ENCODE data around the gene PPP1R12C. TPM values are rescaled to one million over a fixed set of nuclear protein-coding genes. Genes with fewer than 3 reads are reported as not detected.

The PPP1R12C gene
- total RNA-seq, 1 experiment from 2014 or later = 92.3 TPM

- no peak for TF ChIP-seq ZSCAN18 (CRISPR knock-in tag; IDR thresholded peaks at IDR 0.05)
These were observed 75.1 kb downstream of the PPP1R12C start (continued) for GRCh38 chr19:55042344-55042678.

- Mint-ChIP-seq H3K27ac (no peak overlapping the region; the same call in 1 of the 2 replicates), H3K4me1 (peaks cover 3% of the 10 kb centered on the region; the same call in 1 of the 2 replicates), H3K4me3 (no peak overlapping the region), H3K36me3 (peaks cover 33% of the 10 kb centered on the region), H3K9me3 (no peaks in the 10 kb centered on the region), H3K27me3 (ENCODE audit: low read depth) (no peaks in the 10 kb centered on the region)
- TF ChIP-seq ZBTB21 (CRISPR knock-in tag; IDR thresholded peaks at IDR 0.05; ENCODE audit: borderline replicate concordance) (no peak), CREB1 (CRISPR knock-in tag; IDR thresholded peaks at IDR 0.05) (no peak), FOXK1 (CRISPR knock-in tag; IDR thresholded peaks at IDR 0.05) (no peak), PRRX2 (CRISPR knock-in tag; IDR thresholded peaks at IDR 0.05) (no peak), E2F4 (CRISPR knock-in tag; IDR thresholded peaks at IDR 0.05; ENCODE audit: borderline replicate concordance, low read depth) (no peak), ZNF138 (CRISPR knock-in tag; conservative IDR thresholded peaks at IDR 0.05) (no peak), ESRRA (CRISPR knock-in tag; IDR thresholded peaks at IDR 0.05; ENCODE audit: borderline replicate concordance) (no peak), E2F1 (CRISPR knock-in tag; IDR thresholded peaks at IDR 0.05) (no peak), OVOL2 (CRISPR knock-in tag; IDR thresholded peaks at IDR 0.05; ENCODE audit: borderline replicate concordance) (no peak), TP53 (CRISPR knock-in tag; IDR thresholded peaks at IDR 0.05) (no peak), ZNF263 (CRISPR knock-in tag; IDR thresholded peaks at IDR 0.05; ENCODE audit: low read depth) (no peak), GRHL2 (CRISPR knock-in tag; IDR thresholded peaks at IDR 0.05; ENCODE audit: insufficient replicate concordance, severe bottlenecking) (no peak), ZNF671 (CRISPR knock-in tag; IDR thresholded peaks at IDR 0.05) (no peak), PREB (CRISPR knock-in tag; IDR thresholded peaks at IDR 0.05; ENCODE audit: borderline replicate concordance) (no peak), RORB (CRISPR knock-in tag; IDR thresholded peaks at IDR 0.05) (no peak), ELF4 (CRISPR knock-in tag; IDR thresholded peaks at IDR 0.05; ENCODE audit: low read depth) (no peak), ARID4B (CRISPR knock-in tag; IDR thresholded peaks at IDR 0.05; ENCODE audit: borderline replicate concordance) (no peak), ZNF416 (CRISPR knock-in tag; IDR thresholded peaks at IDR 0.05) (no peak), USF1 (CRISPR knock-in tag; IDR thresholded peaks at IDR 0.05) (no peak)
- ATAC-seq (no peak), DNase-seq (ENCODE audit: low spot score) (no peak)
- ChIA-PET POLR2A (no interaction called here), CTCF (no interaction called here)
These were observed 75.7 kb downstream of the PPP1R12C start for GRCh38 chr19:55041627-55042343.

All from WTC11 (cell line).